HG03442 (cell line): ENCODE measurements around the gene SGPL1.

Experiments used
- ATAC-seq: cut with Tn5 transposase; IDR thresholded peaks from one replicate; pipeline ENCODE4 v1.9.1; 2021; ENCODE audit warnings: mild to moderate bottlenecking, moderate library complexity; ENCODE audit not compliant: unreplicated experiment

The SGPL1 gene

GRCh38 chr10:70809726-70810125, 6.0 kb upstream of the SGPL1 start:
- ATAC-seq, result no peak

- no peak for ATAC-seq
These were observed 4.8 kb upstream of the SGPL1 start for GRCh38 chr10:70810967-70811366.

GRCh38 chr10:70811881-70812280, 3.9 kb upstream of the SGPL1 start:
- no peak for ATAC-seq

GRCh38 chr10:70812814-70813213, 2.9 kb upstream of the SGPL1 start:
- no peak for ATAC-seq

GRCh38 chr10:70814126-70814525, 1.6 kb upstream of the SGPL1 start:
- ATAC-seq, result no peak

- peak; percentile 26 for ATAC-seq
These were observed 609 bp downstream of the SGPL1 start for GRCh38 chr10:70816220-70816894.

GRCh38 chr10:70820976-70821750, 5.4 kb downstream of the SGPL1 start:
- ATAC-seq, result no peak

- no peak for ATAC-seq
These were observed 6.5 kb downstream of the SGPL1 start for GRCh38 chr10:70822076-70822820.

- ATAC-seq, result no peak
These were observed 11.5 kb downstream of the SGPL1 start for GRCh38 chr10:70827086-70827757.

- no peak for ATAC-seq
These were observed 13.2 kb downstream of the SGPL1 start for GRCh38 chr10:70828923-70829322.

- ATAC-seq, result no peak
These were observed 13.8 kb downstream of the SGPL1 start for GRCh38 chr10:70829543-70829942.

- no peak for ATAC-seq
These were observed 14.4 kb downstream of the SGPL1 start for GRCh38 chr10:70830164-70830563.

- ATAC-seq, result no peak
These were observed 16.5 kb downstream of the SGPL1 start for GRCh38 chr10:70832221-70832620.

GRCh38 chr10:70832852-70833528, 17.2 kb downstream of the SGPL1 start:
- no peak for ATAC-seq

GRCh38 chr10:70833601-70834000, 17.9 kb downstream of the SGPL1 start:
- ATAC-seq, result no peak

- ATAC-seq, result no peak
These were observed 18.3 kb downstream of the SGPL1 start for GRCh38 chr10:70834021-70834420.

- no peak for ATAC-seq
These were observed 18.8 kb downstream of the SGPL1 start for GRCh38 chr10:70834441-70835151.

GRCh38 chr10:70836319-70836718, 20.6 kb downstream of the SGPL1 start:
- no peak for ATAC-seq

- no peak for ATAC-seq
These were observed 21.9 kb downstream of the SGPL1 start for GRCh38 chr10:70837660-70838059.

GRCh38 chr10:70838270-70838805, 22.6 kb downstream of the SGPL1 start:
- no peak for ATAC-seq
